ENCODE data around the gene PARVA. TPM values are rescaled to one million over a fixed set of nuclear protein-coding genes. Genes with fewer than 3 reads are reported as not detected.
"Not testable (repeated sequence)": the region's sequence is repeated elsewhere in the genome, so short reads cannot be mapped to it uniquely, and the experiment has no call there.

The PARVA gene
- total RNA-seq, 1 experiment from 2014 or later: 18.1 TPM

DNA sequence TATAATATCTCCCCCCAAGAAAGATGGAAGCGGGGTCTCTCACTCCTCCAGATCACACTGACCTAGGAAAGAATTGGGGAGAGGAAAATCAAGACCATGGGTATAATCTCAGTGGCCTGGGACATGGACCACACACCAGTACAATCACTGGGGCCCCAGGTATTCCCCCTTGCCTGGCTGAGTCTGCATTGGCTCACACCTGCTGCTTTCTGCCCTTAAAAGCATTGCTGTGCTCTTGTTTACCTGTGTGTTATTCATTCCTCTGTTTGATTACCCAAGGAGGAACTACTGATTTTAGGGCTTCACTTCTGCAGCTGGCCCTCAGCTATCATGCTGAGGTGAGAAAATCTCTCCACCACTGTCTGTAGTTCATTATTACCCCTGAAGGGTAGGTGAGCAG is 14.0 kb upstream of the PARVA start:
- Histone ChIP-seq H3K79me1 (ENCODE audit: insufficient read depth, low read depth, low read length, poor library complexity, severe bottlenecking) (no peaks in the 10 kb centered on the region), H3K9ac (ENCODE audit: extremely low read depth, insufficient read length, low read length) (no peak overlapping the region), H3K4ac (ENCODE audit: low read depth, low read length) (no peak overlapping the region), H4K91ac (ENCODE audit: insufficient read length, low read depth, low read length) (no peak overlapping the region), H4K8ac (replicated peaks; ENCODE audit: insufficient read length, low read depth, low read length) (no peak overlapping the region), H3K14ac (ENCODE audit: insufficient read depth, low read length) (no peak overlapping the region), H2BK12ac (ENCODE audit: insufficient read length, low read depth, low read length) (no peak overlapping the region), H2AFZ (ENCODE audit: low read length) (no peak overlapping the region), H3K4me1 (ENCODE audit: insufficient read depth, low read length) (no peaks in the 10 kb centered on the region), H3K18ac (ENCODE audit: insufficient read length, low read depth, low read length) (no peak overlapping the region), H2AK5ac (ENCODE audit: insufficient read length, low read length) (no peak overlapping the region), H3T11ph (ENCODE audit: low read length) (no peak overlapping the region), H3K9me3 (ENCODE audit: control insufficient read depth, low read depth, low read length) (no peaks in the 10 kb centered on the region), H2BK20ac (ENCODE audit: low read depth, low read length, poor library complexity, severe bottlenecking) (no peak overlapping the region), H3K23me2 (ENCODE audit: insufficient read length, low read depth, low read length, poor library complexity, severe bottlenecking) (no peaks in the 10 kb centered on the region), H3K23ac (ENCODE audit: insufficient read length, low read depth, low read length) (no peak overlapping the region), H3K27ac (ENCODE audit: insufficient read length, low read depth, low read length) (no peak overlapping the region), H2BK120ac (ENCODE audit: low read depth, low read length, poor library complexity, severe bottlenecking) (no peak overlapping the region), H3K56ac (ENCODE audit: insufficient read length, low read depth, low read length) (no peak overlapping the region), H3K27me3 (ENCODE audit: insufficient read depth, low read length) (no peaks in the 10 kb centered on the region), H2BK15ac (ENCODE audit: low read depth, low read length) (no peak overlapping the region), H2BK5ac (ENCODE audit: insufficient read length, low read length) (no peak overlapping the region), H3K4me2 (ENCODE audit: insufficient read depth, insufficient read length, low read length) (no peak overlapping the region), H4K5ac (ENCODE audit: insufficient read length, low read depth, low read length) (no peak overlapping the region), H3K79me2 (ENCODE audit: insufficient read depth, low read length) (no peaks in the 10 kb centered on the region), H4K20me1 (ENCODE audit: control insufficient read depth, insufficient read depth, insufficient read length) (no peaks in the 10 kb centered on the region)
- Mint-ChIP-seq H3K36me3 (ENCODE audit: insufficient read depth in 1 of 3, low read depth in 3 of 3) (peaks cover 0 to 10% (median 6%) of the 10 kb centered on the region in 3 experiments; a peak in 4 of 7 replicates), H3K9me3 (peaks cover 8 to 13% of the 10 kb centered on the region in 2 experiments; a peak in 4 of 5 replicates), H3K4me3 (no peak overlapping the region), H3K27ac (no peak overlapping the region; a peak in 1 of 7 replicates), H3K27me3 (ENCODE audit: low read depth) (no peaks in the 10 kb centered on the region; the same call in none of the 2 replicates), H3K4me1 (peaks cover 26 to 35% of the 10 kb centered on the region in 2 experiments)
- no CpG with 5 or more reads among the region's 1 CpG for whole genome bisulfite sequencing (ENCODE audit: extremely low coverage, insufficient read length, low lambda C conversion rate)
- DNase-seq: no peak
- no peak for TF ChIP-seq CTCF (conservative IDR thresholded peaks at IDR 0.05)

DNA sequence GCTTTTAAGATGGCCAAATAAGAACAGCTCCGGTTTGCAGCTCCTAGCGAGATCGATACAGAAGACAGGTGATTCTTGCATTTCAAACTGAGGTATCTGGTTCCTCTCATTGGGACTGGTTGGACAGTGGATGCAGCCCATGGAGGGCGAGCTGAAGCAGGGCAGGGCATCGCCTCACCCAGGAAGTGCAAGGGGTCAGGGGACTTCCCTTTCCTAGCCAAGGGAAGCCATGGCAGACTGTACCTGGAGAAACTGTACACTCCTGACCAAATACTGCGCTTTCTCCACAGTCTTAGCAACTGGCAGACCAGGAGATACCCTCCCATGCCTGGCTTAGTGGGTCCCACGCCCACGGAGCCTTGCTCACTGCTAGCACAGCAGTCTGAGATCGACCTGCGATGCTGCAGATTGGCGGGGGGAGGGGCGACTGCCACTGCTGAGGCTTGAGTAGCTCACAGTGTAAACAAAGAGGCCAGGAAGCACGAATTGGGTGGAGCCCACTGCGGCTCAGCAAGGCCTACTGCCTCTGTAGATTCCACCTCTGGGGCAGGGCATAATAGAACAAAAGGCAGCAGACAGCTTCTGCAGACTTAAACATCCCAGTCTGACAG is 11.3 kb upstream of the PARVA start:
- not testable (repeated sequence) for H2BK120ac ChIP-seq (ENCODE audit: low read depth, low read length, poor library complexity, severe bottlenecking); H2AK5ac ChIP-seq (ENCODE audit: insufficient read length, low read length); H3K23ac ChIP-seq (ENCODE audit: insufficient read length, low read depth, low read length); H4K91ac ChIP-seq (ENCODE audit: insufficient read length, low read depth, low read length); H4K5ac ChIP-seq (ENCODE audit: insufficient read length, low read depth, low read length); H3T11ph ChIP-seq (ENCODE audit: low read length); H3K79me2 ChIP-seq (ENCODE audit: insufficient read depth, low read length); H2BK20ac ChIP-seq (ENCODE audit: low read depth, low read length, poor library complexity, severe bottlenecking); H3K4me1 ChIP-seq (ENCODE audit: insufficient read depth, low read length); H3K23me2 ChIP-seq (ENCODE audit: insufficient read length, low read depth, low read length, poor library complexity, severe bottlenecking); H3K27ac ChIP-seq (ENCODE audit: insufficient read length, low read depth, low read length); H3K9me3 ChIP-seq (ENCODE audit: control insufficient read depth, low read depth, low read length); H3K56ac ChIP-seq (ENCODE audit: insufficient read length, low read depth, low read length); H3K9ac ChIP-seq (ENCODE audit: extremely low read depth, insufficient read length, low read length); H2BK5ac ChIP-seq (ENCODE audit: insufficient read length, low read length); H2BK12ac ChIP-seq (ENCODE audit: insufficient read length, low read depth, low read length); H3K27me3 Mint-ChIP-seq (ENCODE audit: low read depth); H2BK15ac ChIP-seq (ENCODE audit: low read depth, low read length); H4K8ac ChIP-seq (replicated peaks; ENCODE audit: insufficient read length, low read depth, low read length); H4K20me1 ChIP-seq (ENCODE audit: control insufficient read depth, insufficient read depth, insufficient read length); H3K4ac ChIP-seq (ENCODE audit: low read depth, low read length); H3K27me3 ChIP-seq (ENCODE audit: insufficient read depth, low read length); H3K27ac Mint-ChIP-seq; H3K14ac ChIP-seq (ENCODE audit: insufficient read depth, low read length); H3K79me1 ChIP-seq (ENCODE audit: insufficient read depth, low read depth, low read length, poor library complexity, severe bottlenecking); H2AFZ ChIP-seq (ENCODE audit: low read length)
- Mint-ChIP-seq H3K4me3 (peak overlapping the region in 1 of 2 experiments; percentile 50; a peak in 2 of 5 replicates), H3K4me1 (peaks cover 26 to 28% of the 10 kb centered on the region in 2 experiments), H3K36me3 (ENCODE audit: insufficient read depth in 1 of 3, low read depth in 3 of 3) (peaks cover 0 to 10% (median 6%) of the 10 kb centered on the region in 3 experiments; a peak in 4 of 7 replicates), H3K9me3 (peaks cover 8 to 15% of the 10 kb centered on the region in 2 experiments; a peak in 4 of 5 replicates)
- Histone ChIP-seq H3K4me2 (ENCODE audit: insufficient read depth, insufficient read length, low read length) (peak overlapping the region; percentile 22), H3K18ac (ENCODE audit: insufficient read length, low read depth, low read length) (peak overlapping the region; percentile 45)
- WGBS (ENCODE audit: extremely low coverage, insufficient read length, low lambda C conversion rate): no CpG with 5 or more reads among the region's 14 CpGs
- DNase-seq: peak; percentile 87
